IMR-90 (cell line): ENCODE results near the gene DPH7. TPM values are rescaled to one million over a fixed set of nuclear protein-coding genes. Genes with fewer than 3 reads are reported as not detected.

Source experiments
- ATAC-seq: fragments of 200-7000 bp; cut with Tn5 transposase; 2 replicates; pipeline ENCODE4 v1.9.1; 2020; ENCODE audit warnings: low read depth, mild to moderate bottlenecking, moderate library complexity
- BruUV-seq: library from RNA; stranded (reverse); fragments of 400-500 nt; replicated peaks from 2 replicates; lab custom pipeline; 2021; lab: Mats Ljungman, UMichigan
- CTCF ChIA-PET: fragments of 300-600 bp; formaldehyde crosslinking; extraction: SDS; loops from one replicate; lab custom pipeline; 2021; ENCODE audit warnings: antibody characterized with exemption; lab: Yijun Ruan, JAX
- POLR2A ChIA-PET: fragments of 300-600 bp; sonication (Branson Sonifier 250); formaldehyde crosslinking; loops from one replicate; lab custom pipeline; 2022; ENCODE audit warnings: antibody characterized with exemption; ENCODE audit not compliant: unreplicated experiment; lab: Charles Lee
- DNase-seq: peaks from one replicate; pipeline ENCODE4 v3.0.0; 2013
- H2AFZ ChIP-seq: replicated peaks from 2 replicates; pipeline ENCODE3; 2013; ENCODE audit warnings: low read length, mild to moderate bottlenecking; ENCODE audit not compliant: poor library complexity
- H2AK5ac ChIP-seq: 2 replicates; pipeline ENCODE4 v1.6.1; 2013; ENCODE audit warnings: low read depth, low read length, inconsistent platforms
- H2AK9ac ChIP-seq: replicated peaks from 2 replicates; pipeline ENCODE3; 2013; ENCODE audit warnings: mild to moderate bottlenecking, low read depth, low read length, moderate library complexity; ENCODE audit not compliant: poor library complexity
- H2BK120ac ChIP-seq: 2 replicates; pipeline ENCODE4 v1.6.1; 2013; ENCODE audit warnings: low read depth, low read length, inconsistent platforms
- H2BK15ac ChIP-seq: 3 replicates; pipeline ENCODE4 v1.6.1; 2013; ENCODE audit warnings: low read depth, low read length, inconsistent platforms
- H2BK20ac ChIP-seq: 2 replicates; pipeline ENCODE4 v1.6.1; 2013; ENCODE audit warnings: low read depth, mild to moderate bottlenecking, inconsistent platforms, low read length, moderate library complexity
- H2BK5ac ChIP-seq: 2 replicates; pipeline ENCODE4 v1.6.1; 2013; ENCODE audit warnings: mild to moderate bottlenecking, low read depth, low read length, inconsistent platforms; ENCODE audit not compliant: poor library complexity, severe bottlenecking
- H3K14ac ChIP-seq: replicated peaks from 2 replicates; pipeline ENCODE4 v1.6.1; 2013; ENCODE audit warnings: low read depth, low read length, inconsistent platforms
- H3K18ac ChIP-seq: 2 replicates; pipeline ENCODE4 v1.6.1; 2013; ENCODE audit warnings: low read depth, low read length, control low read depth
- H3K23ac ChIP-seq: 2 replicates; pipeline ENCODE4 v1.6.1; 2013; ENCODE audit warnings: low read depth, low read length, inconsistent platforms
- H3K27ac ChIP-seq: 2 replicates; pipeline ENCODE4 v1.5.1; 2013; ENCODE audit warnings: mild to moderate bottlenecking, control low read depth, low read length; ENCODE audit not compliant: insufficient read depth
- H3K27me3 ChIP-seq: 2 replicates; pipeline ENCODE4 v1.6.1; 2013; ENCODE audit warnings: low read length; ENCODE audit not compliant: control insufficient read depth, insufficient read depth
- H3K36me3 ChIP-seq: 2 replicates; pipeline ENCODE4 v1.6.1; 2013; ENCODE audit warnings: low read length, mixed read lengths; ENCODE audit not compliant: control insufficient read depth, insufficient read depth
- H3K4ac ChIP-seq: 2 replicates; pipeline ENCODE4 v1.6.1; 2013; ENCODE audit warnings: low read depth, low read length, inconsistent platforms
- H3K4me1 ChIP-seq: 2 replicates; pipeline ENCODE4 v1.6.1; 2013; ENCODE audit warnings: low read length, mixed read lengths; ENCODE audit not compliant: control insufficient read depth, insufficient read depth
- H3K4me2 ChIP-seq: 2 replicates; pipeline ENCODE4 v1.6.1; 2013; ENCODE audit warnings: low read depth, mild to moderate bottlenecking, control low read depth, low read length, moderate library complexity
- H3K4me3 ChIP-seq: 2 replicates; pipeline ENCODE4 v1.5.1; 2013; ENCODE audit warnings: low read depth, mild to moderate bottlenecking, control low read depth, low read length, moderate library complexity; ENCODE audit not compliant: insufficient read depth
- H3K56ac ChIP-seq: 2 replicates; pipeline ENCODE4 v1.6.1; 2013; ENCODE audit warnings: low read length, inconsistent platforms; ENCODE audit not compliant: insufficient read depth; ENCODE audit errors: extremely low read depth
- H3K79me1 ChIP-seq, 2 experiments: 2 replicates each; pipeline ENCODE4 v1.6.1; 2013; ENCODE audit warnings: low read length in 2 of 2, inconsistent platforms in 1 of 2, low read depth in 1 of 2
- H3K9ac ChIP-seq: 2 replicates; pipeline ENCODE4 v1.6.1; 2013; ENCODE audit warnings: low read depth, low read length, control low read depth
- H3K9me1 ChIP-seq: 2 replicates; pipeline ENCODE4 v1.6.1; 2013; ENCODE audit warnings: low read length, inconsistent platforms; ENCODE audit not compliant: insufficient read depth
- H3K9me3 ChIP-seq: 2 replicates; pipeline ENCODE4 v1.6.1; 2013; ENCODE audit warnings: low read length; ENCODE audit not compliant: control insufficient read depth, insufficient read depth
- H4K20me1 ChIP-seq: 2 replicates; pipeline ENCODE4 v1.6.1; 2013; ENCODE audit warnings: low read length, inconsistent platforms; ENCODE audit not compliant: insufficient read depth
- H4K5ac ChIP-seq: 2 replicates; pipeline ENCODE4 v1.6.1; 2013; ENCODE audit warnings: mild to moderate bottlenecking, low read depth, low read length, control low read depth
- H4K8ac ChIP-seq, 2 experiments: 2 replicates each; pipeline ENCODE4 v1.6.1; 2013; ENCODE audit warnings: low read depth in 2 of 2, low read length in 2 of 2, control low read depth in 1 of 2, inconsistent platforms in 1 of 2
- H4K91ac ChIP-seq: 2 replicates; pipeline ENCODE4 v1.6.1; 2013; ENCODE audit warnings: low read depth, low read length, inconsistent platforms; ENCODE audit not compliant: insufficient read depth
- MAFK ChIP-seq: IDR thresholded peaks from 2 replicates; pipeline ENCODE4 v1.6.1; 2012; ENCODE audit warnings: low read depth, low read length, improper control_type of control experiment
- MAZ ChIP-seq: IDR thresholded peaks from 2 replicates; pipeline ENCODE4 v1.6.1; 2012; ENCODE audit warnings: low read depth, mild to moderate bottlenecking, low read length, improper control_type of control experiment, moderate library complexity, borderline replicate concordance
- RFX5 ChIP-seq: IDR thresholded peaks from 2 replicates; pipeline ENCODE4 v1.8.0; 2012; ENCODE audit warnings: low read depth, mild to moderate bottlenecking, low read length, moderate library complexity
- SMC3 ChIP-seq: fragments of 150-350 bp; IDR thresholded peaks from 2 replicates; pipeline ENCODE4 v1.6.1; 2016; ENCODE audit warnings: low read depth, mild to moderate bottlenecking, antibody characterized with exemption, low read length, moderate library complexity
- WGBS, 2 experiments: methylation state at CpG; one replicate each; pipeline versions ENCODE4 v1.1.5 to v1.1.7; 2013; ENCODE audit warnings: missing lambda C conversion rate in 2 of 2; ENCODE audit not compliant: insufficient read length in 1 of 2; ENCODE audit errors: extremely low coverage in 2 of 2; 5-methylcytosine and 5-hydroxymethylcytosine counted together
- dilution Hi-C: fragments of 300-500 bp; cut with HindIII; formaldehyde crosslinking; loops from one replicate; pipeline ENCODE4 v1.14.3; 2018; ENCODE audit warnings: low sequenced_read_pairs; ENCODE audit not compliant: unreplicated experiment
- in situ Hi-C: fragments of 300-500 bp; cut with MboI; formaldehyde crosslinking; loops from 3 replicates; pipeline ENCODE4 v1.14.3; 2019; ENCODE audit warnings: low sequenced_read_pairs, inconsistent platforms, mixed read lengths
- intact Hi-C: fragments of 100-400 bp; cut with micrococcal nuclease; formaldehyde crosslinking; loops from 2 replicates; pipeline ENCODE4 v1.10.0; 2022
- polyA plus RNA-seq, 3 experiments: library from polyadenylated mRNA; depleted of rRNA; stranded (reverse); fragments of >200 nt; gene quantifications; 2 replicates each; pipeline ENCODE4 v1.2.3, GENCODE V29; 2012; ENCODE audit warnings: low replicate concordance in 1 of 3
- total RNA-seq: library from RNA; depleted of rRNA; stranded (reverse); fragments of >200 nt; gene quantifications from 2 replicates; pipeline ENCODE4 v1.2.3, GENCODE V29; 2012
- TF ChIP-seq, protein P1 (sequence below): conservative IDR thresholded peaks from 2 replicates; pipeline ENCODE4 v1.5.1; 2012; ENCODE audit warnings: mild to moderate bottlenecking, low read depth, low read length, improper control_type of control experiment

The DPH7 gene
- total and polyA plus RNA-seq, 2 of the 4 experiments (the other 2 are of a cell fraction): 12.5 to 33.7 TPM

DNA sequence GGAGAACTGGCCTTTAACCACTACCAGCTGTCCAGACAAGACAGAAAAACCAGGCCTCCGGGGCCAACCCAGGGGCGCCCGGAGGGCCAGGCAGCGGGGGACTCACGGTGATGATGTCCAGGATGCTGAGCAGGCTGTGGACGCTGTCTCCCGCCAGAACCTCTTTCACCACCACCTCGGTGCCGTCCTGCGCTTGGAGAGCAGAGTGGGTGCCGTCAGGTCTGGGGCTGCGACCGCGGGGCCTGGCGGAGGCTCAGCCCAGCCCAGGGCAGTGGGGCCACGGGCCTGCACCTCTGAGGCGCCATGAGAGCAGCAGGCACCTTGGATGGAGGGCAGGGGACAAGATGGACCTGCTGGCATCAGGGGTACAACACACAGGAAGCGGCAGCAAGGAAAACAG is 38.2 kb downstream of the DPH7 start:
- in situ Hi-C loops: no loop called here
- Histone ChIP-seq H2AFZ (no peak overlapping the region), H3K79me1 (no peaks in the 10 kb centered on the region), H3K36me3 (no peaks in the 10 kb centered on the region), H2AK5ac (no peak overlapping the region), H4K5ac (no peak overlapping the region), H3K27ac (no peak overlapping the region), H3K27me3 (no peaks in the 10 kb centered on the region), H3K56ac (no peak overlapping the region), H3K9ac (no peak overlapping the region), H3K4ac (no peak overlapping the region), H3K23ac (no peak overlapping the region), H4K8ac (no peak overlapping the region), H4K20me1 (no peaks in the 10 kb centered on the region), H3K4me2 (no peak overlapping the region), H3K9me3 (no peaks in the 10 kb centered on the region), H4K91ac (no peak overlapping the region), H3K4me1 (no peaks in the 10 kb centered on the region; the same call in 1 of the 2 replicates), H2AK9ac (no peak overlapping the region), H3K4me3 (no peak overlapping the region), H2BK5ac (no peak overlapping the region), H3K14ac (no peak overlapping the region), H2BK20ac (no peak overlapping the region), H3K18ac (no peak overlapping the region), H2BK15ac (no peak overlapping the region), H2BK120ac (no peak overlapping the region), H3K9me1 (no peaks in the 10 kb centered on the region)
- no peak for DNase-seq
- TF ChIP-seq MAZ (no peak), SMC3 (no peak), MAFK (no peak), RFX5 (no peak)
- TF ChIP-seq, protein P1, sequence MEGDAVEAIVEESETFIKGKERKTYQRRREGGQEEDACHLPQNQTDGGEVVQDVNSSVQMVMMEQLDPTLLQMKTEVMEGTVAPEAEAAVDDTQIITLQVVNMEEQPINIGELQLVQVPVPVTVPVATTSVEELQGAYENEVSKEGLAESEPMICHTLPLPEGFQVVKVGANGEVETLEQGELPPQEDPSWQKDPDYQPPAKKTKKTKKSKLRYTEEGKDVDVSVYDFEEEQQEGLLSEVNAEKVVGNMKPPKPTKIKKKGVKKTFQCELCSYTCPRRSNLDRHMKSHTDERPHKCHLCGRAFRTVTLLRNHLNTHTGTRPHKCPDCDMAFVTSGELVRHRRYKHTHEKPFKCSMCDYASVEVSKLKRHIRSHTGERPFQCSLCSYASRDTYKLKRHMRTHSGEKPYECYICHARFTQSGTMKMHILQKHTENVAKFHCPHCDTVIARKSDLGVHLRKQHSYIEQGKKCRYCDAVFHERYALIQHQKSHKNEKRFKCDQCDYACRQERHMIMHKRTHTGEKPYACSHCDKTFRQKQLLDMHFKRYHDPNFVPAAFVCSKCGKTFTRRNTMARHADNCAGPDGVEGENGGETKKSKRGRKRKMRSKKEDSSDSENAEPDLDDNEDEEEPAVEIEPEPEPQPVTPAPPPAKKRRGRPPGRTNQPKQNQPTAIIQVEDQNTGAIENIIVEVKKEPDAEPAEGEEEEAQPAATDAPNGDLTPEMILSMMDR: no peak
- intact Hi-C loops: no loop called here
- no peak for ATAC-seq
- ChIA-PET POLR2A (no interaction called here), CTCF (no interaction called here)
- no CpG with 5 or more reads among the region's 18 CpGs for WGBS, 2 experiments
- BruUV-seq: no TSS peak
- dilution Hi-C loops: no loop called here
